Measurements from ENCODE around the gene SLC5A10. TPM values are rescaled to one million over a fixed set of nuclear protein-coding genes. Genes with fewer than 3 reads are reported as not detected.
"Not testable (repeated sequence)": the region's sequence is repeated elsewhere in the genome, so short reads cannot be mapped to it uniquely, and the experiment has no call there.

The SLC5A10 gene
- polyA plus RNA-seq, 4 donors = 0.28 to 0.59 (median 0.56) TPM

DNA sequence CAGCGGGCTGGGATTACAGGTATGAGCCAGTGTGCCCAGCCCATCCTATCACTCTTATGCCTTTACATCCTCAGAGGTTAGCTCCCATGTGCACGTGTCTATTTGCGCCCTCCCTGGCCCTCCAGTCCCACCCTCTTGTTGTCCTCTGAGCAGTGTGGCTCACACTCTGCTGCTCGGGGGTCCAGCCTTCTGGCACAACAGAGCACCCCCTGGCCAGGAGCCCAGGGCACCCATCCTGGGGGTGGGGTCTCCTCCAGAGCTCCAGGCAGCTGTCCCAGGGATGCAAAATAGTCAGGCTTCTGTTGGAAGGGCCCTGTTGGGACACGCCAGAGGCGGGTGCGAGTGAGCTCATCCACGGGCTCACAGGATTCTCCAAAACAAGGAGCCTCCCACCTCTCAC lies 64.3 kb downstream of the SLC5A10 start:
- no peak for DNase-seq (ENCODE audit: low read depth in 4 of 4, low spot score in 3 of 4)

DNA sequence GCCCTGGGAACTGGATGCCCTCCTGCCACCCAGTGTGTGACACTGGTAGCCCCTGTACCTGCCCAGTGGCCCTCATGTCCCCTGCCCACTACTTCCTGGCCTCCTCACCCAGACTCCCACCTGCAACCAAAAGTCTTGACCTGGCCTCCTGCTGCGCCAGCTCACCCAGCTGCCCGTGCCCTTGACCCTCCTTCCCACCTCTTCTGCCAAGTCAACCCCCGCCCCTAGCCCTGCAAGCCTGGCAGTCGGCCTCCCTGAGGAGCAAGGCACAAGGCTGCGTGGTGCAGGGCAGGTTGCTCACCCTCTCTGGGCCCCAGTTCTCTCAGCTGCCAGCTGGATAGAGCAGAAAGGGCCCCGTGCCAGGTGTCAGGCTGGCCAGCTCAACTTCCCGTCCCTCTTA lies 64.9 kb downstream of the SLC5A10 start:
- DNase-seq (ENCODE audit: low read depth in 4 of 4, low spot score in 3 of 4) = no peak

DNA sequence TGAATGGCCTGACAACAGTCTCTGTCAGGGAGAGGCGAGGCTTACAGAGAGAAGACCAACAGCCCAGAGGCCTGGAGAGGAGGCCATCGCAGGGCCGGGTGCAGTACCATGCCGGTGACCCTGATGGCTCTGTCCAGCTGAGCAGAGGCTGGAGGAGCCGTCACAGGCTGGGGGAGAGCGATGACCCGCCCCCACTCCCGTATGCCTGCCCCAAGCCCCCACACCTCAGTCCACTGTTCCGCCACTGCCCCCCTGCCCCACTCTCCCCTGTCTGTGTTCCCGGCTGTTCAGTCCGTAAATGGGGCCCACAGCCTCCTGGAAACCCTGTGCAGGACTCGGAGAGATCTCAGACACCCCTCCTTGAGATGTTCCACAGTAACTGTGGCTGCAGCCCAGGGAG lies 65.4 kb downstream of the SLC5A10 start:
- no peak for DNase-seq (ENCODE audit: low read depth in 4 of 4, low spot score in 3 of 4)

DNA sequence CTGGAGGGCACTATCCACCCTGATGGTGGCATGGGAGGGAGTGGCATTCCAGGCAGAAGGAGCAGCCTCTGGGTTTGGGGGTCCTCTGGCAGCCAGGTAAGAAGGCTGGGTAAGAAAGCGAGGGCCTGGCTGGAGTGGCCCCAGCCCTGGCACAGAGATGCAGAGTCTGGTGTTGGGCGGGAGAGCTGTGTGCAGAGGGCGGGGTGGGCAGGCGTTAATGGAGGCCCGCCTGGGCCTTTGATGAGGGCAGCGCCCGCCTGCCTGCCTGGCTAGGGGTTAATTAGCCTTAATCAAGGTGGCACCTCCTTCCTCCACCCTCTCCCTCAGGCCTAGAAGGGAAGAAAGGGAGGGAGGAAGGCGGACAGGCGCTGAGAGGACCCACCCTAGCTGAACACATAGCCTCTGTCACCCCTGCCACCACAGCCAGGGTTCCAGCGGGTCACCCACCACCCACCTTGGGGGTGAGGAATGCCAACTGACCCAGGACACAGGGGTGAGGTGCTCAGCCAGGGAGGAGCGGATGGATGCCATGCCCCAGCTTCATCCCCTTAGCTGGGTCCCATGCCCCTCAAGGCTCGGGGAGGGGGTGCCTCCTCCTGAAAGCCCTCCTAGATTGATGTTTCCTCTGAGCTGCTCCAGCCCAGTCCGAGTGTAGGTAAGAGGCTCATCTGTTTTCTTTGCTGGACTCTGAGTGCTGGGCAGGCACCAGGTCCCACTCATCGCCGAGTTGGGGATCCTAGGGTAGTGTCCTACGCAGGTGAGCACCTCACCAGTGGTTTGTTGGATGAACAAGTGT lies 66.0 kb downstream of the SLC5A10 start:
- DNase-seq (ENCODE audit: low read depth in 4 of 4, low spot score in 3 of 4) = no peak

DNA sequence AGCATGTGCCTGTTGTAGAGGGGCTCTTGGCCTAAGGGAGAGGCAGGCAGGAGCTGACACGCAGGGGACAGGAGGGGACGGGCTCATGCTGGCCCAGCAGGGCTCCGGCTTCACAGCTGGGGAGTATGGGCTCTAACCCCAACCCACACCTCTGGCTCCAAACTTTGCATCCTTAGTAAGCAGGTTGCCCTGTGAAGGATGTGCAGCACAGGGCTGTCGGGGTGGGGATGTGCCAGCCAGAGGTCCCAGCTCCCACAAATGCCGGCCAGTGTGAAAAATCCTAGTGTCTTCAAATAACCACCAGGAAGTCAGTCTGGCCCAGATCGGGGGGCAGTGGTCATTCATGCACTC lies 66.6 kb downstream of the SLC5A10 start:
- DNase-seq (ENCODE audit: low read depth in 4 of 4, low spot score in 3 of 4) = no peak

DNA sequence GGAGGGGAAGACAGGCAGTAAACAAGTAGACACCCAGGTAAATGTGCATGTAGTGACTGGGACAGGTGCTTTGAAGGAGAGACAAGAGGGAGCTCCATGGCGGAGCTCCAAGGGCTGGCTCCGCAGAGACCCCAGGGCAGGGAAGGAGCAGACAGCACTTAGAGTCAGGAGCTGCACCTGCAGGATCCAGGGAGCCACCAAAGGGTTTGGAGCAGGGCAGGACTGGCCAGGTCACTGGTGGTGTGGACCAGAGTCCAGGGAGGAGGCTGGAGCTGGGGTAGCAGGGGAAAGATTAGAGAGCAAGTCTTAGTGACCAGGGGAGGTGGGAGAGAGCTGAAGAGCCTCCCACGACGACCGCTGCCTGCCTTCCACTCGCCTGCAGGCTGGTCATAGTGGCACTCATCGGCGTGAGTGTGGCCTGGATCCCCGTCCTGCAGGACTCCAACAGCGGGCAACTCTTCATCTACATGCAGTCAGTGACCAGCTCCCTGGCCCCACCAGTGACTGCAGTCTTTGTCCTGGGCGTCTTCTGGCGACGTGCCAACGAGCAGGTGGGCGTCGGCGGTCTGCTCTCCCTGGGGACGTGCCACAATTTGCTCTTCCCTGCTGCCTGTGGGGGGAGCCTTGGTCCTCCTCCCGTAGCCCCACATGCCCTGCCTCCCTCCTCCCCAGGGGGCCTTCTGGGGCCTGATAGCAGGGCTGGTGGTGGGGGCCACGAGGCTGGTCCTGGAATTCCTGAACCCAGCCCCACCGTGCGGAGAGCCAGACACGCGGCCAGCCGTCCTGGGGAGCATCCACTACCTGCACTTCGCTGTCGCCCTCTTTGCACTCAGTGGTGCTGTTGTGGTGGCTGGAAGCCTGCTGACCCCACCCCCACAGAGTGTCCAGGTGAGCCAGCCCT lies 67.3 kb downstream of the SLC5A10 start:
- no peak for DNase-seq (ENCODE audit: low read depth in 4 of 4, low spot score in 3 of 4)

DNA sequence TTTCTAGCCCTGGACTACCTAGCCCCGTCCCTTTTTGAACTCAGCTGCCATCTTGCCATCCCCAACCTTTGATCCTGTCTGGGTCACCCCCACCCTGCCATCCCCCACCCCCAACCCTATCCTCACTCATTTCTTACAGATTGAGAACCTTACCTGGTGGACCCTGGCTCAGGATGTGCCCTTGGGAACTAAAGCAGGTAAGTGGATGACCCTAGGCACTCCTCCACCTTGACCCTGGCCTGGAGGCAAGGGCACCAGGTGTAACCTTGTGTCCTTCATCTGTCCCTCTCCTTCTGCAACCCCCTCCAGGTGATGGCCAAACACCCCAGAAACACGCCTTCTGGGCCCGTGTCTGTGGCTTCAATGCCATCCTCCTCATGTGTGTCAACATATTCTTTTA lies 68.1 kb downstream of the SLC5A10 start:
- no peak for DNase-seq (ENCODE audit: low read depth in 4 of 4, low spot score in 3 of 4)

DNA sequence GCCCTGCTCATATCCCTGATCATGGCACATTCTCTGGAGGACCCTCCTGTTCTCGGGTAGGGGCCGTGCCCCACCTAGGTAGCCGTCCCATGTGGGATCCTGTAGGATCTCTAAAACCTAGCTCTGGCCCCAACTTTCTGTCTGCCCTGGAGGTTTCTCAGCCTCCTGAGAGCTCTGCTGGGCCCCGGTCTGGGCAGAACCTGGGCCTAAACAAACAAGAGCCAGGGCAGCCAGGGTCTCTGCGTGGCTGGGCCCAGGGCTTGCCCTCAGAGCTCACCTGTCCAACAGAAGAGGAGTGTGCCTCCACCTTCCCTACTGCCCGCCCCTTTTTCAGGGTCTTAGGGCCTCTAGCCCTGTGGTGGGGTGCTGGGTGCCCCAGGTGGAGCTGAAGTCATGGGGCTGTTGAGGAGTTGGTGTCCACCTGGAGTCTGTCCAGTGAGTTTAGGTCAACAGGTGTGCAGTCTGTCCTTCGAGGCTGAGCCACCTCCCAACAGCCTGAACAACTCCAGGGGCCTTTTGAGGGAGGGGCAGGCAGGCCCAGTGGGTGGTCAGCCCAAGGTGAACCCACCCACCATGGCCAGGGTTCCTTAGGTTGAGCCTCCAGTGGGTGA lies 69.2 kb downstream of the SLC5A10 start:
- not testable (repeated sequence) for DNase-seq (ENCODE audit: low read depth in 4 of 4, low spot score in 3 of 4)

DNA sequence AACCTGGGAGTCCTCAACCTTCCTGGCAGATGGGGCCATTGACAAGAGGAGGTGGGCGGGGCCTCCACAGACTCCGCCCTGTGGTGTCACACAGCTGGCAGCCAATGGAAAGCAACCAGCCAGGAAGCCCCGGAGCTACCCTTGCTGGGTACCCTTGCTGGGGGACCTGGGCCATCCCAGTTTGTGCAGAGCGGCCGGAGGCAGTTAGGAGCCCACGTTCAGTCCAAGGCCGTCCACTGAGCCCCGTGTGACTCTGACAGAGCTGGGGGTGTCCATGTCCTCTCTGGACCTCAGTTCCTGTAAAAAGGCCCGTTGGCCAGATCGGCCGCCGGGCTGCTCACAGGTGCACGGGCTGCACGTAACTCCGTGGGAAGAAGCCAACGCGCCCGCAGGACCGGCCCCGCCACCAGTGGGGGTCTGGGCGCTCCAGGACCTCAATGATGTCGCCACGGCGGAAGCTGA lies 69.7 kb downstream of the SLC5A10 start:
- no peak for DNase-seq (ENCODE audit: low read depth in 4 of 4, low spot score in 3 of 4)

DNA sequence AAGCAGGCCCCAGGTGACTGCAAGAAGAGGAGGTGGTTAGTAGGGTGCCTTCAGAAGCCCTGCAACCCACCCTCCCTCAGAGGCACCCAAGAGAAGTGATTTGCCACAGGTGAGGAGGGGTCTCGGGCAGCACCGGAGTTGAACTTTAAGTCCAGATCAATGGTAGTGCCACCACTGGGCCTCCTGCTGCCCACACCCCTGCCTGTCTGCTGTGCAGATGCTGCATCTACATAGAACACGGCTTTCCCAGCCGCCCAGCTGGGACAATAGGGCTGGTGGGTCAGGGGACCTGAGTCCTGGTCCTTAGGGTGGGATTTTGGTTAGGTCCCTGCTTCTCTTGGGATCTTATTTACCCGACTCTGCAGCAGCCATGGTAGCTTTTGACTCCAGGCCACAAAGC lies 70.2 kb downstream of the SLC5A10 start:
- no peak for DNase-seq (ENCODE audit: low read depth in 4 of 4, low spot score in 3 of 4)

DNA sequence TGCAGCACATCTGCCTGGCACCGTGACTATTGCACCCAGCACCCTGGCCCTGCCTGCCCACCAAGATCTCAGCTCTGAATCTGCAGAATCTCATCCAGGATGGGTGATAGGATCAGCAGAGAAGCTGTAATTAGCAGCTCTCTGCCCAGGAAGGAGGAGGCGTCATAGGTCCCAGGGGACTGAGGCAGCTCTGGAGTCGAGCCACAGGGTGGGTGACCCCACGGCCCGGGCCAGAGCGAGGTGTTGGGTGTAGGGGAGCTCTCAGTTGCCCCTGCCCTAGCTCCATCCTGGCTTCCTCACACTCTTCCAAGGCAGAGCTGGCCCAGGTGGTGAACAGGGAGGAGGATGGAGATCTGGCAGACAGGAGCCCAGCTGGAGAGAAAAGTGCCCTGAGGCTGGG lies 70.8 kb downstream of the SLC5A10 start:
- no peak for DNase-seq (ENCODE audit: low read depth in 4 of 4, low spot score in 3 of 4)

DNA sequence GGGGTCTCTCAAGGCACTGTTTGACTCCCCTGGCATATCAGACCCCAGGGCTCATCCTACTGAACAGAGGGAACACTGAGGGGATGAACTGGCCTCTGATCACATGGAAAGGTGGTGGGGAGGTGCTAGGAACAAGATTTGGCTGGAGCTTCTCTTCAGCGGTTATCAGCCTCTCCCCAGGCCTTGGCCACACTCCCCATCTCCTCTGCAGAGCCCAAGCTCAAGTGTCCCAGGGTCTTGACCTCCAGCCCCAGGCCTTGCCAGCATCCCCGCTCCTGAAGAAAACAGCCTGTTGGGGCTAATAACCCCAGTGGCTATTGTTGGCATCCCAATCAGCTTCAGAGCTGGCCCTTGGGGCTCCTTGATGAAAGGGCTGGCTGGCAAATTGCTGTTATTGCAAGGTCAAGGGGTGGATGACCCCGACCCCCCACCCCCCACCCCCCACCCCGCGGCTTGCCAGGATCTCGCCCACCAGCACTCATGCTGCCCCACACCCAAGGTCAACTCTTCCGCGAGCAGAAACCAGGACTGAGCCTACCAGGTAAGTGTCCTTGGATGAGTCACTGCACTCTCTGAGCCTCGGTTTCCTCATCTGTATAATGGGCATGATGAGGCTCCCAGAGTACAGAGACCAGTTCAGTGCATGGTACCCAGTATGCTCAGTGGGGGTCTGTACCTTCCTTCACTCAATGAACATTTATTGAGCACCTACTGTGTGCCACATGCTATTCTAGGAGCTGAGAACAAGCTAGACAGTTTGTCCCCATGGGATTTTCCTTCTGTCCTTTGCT lies 71.4 kb downstream of the SLC5A10 start:
- DNase-seq (ENCODE audit: low read depth in 4 of 4, low spot score in 3 of 4) = no peak

DNA sequence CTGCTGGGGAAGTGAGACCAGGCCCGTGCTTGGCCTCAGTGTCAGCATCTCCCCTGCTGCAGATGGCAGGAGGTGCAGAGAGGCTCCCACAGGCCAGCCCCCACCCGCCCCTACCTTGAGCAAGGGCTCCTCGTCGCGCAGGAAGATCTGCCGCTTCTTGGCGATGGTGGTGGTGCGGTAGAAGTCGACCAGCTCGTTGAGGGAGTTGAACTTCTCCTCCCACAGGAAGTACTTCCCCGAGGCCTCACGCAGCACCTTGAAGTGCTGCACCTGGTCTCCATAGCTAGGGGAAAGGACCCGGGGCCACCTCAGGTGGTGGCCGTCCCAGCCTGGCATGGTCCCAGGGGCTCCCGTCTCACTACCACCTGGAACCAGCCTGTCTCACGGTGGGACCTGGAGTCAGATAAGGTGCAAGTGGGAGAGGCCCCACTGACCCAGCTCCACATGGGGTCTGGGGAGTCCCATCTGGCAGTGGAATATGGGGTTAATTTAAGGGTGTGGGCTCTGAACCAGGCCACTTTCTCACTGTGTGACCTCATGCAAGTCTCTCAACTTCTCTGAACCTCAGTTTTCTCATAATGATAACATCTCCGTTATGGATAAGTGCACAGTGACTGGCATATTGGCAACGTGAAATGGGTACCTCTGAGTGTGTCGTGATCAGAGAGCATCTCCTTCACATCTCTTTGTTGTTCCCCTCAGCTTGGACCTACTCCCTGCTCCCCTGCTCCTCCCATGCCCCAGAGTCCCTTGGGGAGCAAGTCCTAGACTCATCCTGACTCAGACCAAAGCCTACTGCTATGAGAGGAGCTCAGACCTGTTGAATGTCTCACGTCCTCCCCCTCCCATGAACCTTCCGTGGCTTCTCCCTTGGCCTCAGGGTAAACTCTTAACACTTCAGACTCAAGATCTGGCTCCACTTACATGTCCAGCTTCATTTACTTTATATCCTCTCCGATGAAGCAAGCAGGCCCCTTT lies 72.4 kb downstream of the SLC5A10 start:
- DNase-seq (ENCODE audit: low read depth in 4 of 4, low spot score in 3 of 4) = no peak

DNA sequence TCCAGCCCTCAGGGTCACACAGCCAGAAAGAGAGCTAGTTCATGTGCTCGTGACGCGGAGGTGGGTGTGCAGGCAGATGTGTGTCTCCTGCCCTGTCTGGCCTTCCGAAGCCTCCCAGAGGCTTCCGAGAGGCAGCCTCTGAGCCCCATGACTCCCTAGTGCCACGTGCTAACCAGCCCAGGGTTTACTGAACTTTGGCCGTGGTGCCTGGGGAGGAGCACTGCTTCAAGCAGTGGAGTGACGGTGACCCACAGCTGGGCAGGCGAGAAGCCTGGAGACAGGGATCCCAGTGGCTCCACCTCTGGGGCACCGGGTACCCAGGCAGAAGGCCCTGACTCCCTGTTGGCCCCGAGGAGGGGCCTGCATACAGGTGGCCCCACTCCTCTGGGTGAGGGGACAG lies 76.7 kb downstream of the SLC5A10 start:
- DNase-seq (ENCODE audit: low read depth in 4 of 4, low spot score in 3 of 4) = not testable (repeated sequence)

DNA sequence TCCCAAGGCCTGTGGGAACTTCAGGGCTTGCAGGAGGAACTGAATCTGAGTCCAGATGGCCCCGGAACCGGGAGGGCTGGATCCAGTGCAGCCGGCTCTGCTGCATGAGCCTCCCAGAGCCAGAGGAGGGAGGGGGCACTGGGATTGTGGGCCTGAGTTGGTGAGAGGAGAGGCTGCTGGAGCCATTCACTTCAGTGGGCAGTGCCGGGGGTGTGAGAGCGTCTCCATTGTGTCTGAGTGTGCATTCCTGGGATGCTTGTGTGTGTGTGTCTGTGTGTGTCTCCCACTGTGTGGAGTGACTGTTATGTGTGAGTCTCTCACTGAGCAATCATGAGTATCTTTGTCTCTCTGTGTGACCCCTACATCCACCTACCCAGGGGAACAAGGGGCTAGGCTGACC lies 77.8 kb downstream of the SLC5A10 start:
- DNase-seq (ENCODE audit: low read depth in 4 of 4, low spot score in 3 of 4) = not testable (repeated sequence)

DNA sequence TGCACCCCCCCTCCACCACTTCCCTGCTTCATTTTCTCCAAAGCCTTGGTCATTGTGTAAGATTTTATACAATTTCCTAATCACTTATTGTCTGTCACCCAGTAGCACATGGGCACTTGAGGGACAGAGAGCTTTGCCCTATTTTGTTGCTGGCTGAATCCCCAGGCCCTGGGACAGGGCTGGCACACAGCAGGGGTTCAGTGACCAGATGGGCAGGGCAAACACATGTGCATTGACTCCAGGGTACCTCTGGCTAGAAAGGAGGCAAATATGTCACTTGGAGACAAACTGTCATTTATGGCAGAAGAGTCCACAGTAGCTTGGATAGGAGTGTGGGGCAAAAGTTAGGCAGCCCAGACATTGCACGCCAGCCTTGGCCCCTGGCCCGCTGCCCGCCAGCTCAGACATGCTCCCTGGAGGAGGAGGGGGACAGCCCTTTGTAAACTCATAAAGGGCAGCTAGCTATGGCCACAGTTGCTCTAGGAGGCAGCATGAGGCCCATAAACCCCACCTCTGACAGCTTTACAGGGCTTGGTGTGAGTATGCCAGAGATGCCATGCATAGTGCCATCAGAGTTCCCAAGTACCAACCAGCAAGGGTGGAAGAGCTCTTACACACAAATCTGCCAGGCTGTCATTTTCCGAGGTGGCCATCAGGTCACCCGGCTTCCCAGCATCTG lies 78.9 kb downstream of the SLC5A10 start:
- DNase-seq (ENCODE audit: low read depth in 4 of 4, low spot score in 3 of 4) = not testable (repeated sequence)

DNA sequence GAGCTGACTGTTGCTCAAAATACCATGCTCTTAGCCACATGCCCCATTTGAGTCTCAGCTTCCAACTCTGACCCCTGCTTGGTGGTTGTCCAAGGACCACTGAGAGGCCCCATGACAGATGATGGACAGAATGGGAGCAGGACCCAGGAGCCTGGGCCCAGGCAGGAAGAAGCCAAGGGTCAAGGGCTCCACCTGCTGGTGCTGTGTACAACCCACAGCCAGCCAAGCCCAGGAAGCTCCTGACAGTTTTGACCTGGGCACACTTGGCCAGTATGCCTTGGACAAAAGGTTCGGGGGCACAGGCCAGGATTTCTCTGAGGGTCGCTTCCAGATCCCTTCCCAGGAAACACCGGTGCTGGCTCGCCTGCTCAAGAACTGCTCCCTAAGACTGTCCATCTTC lies 79.8 kb downstream of the SLC5A10 start:
- not testable (repeated sequence) for DNase-seq (ENCODE audit: low read depth in 4 of 4, low spot score in 3 of 4)

DNA sequence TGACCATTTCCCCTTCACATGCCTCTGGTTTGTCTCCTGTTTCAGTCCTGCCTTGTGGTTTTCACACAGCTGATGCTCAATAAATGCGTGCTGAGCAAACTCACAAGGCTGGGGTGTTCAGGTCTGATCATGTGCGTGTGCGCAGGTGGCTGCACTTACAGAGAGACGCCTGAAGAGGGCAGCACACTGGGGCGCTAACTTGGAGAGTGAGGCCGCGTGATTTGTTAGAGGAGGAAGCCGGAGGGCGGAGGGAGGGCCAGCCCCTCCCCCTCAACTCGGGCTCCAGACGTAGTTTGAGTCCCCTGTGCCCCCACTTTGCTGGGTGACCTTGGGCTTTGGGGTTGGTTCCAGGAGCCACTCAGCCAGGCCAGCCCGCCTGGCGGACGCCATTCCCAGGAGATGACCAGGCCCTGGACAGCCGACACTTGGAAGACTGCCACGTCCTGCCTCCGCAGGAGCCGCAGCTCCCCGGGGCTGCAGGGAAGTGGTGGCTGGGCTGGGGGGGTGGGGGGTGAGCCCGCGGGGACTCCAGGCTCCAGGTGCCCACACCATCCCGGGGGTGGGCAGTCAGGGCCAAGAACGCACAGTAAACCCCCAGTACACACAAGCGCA lies 80.5 kb downstream of the SLC5A10 start:
- not testable (repeated sequence) for DNase-seq (ENCODE audit: low read depth in 4 of 4, low spot score in 3 of 4)

Measured in right renal pelvis (tissue), 4 donors.